ENCODE results near the gene CNIH3. TPM values are rescaled to one million over a fixed set of nuclear protein-coding genes. Genes with fewer than 3 reads are reported as not detected.
"Not testable (repeated sequence)": the region's sequence is repeated elsewhere in the genome, so short reads cannot be mapped to it uniquely, and the experiment has no call there.

Gene CNIH3
- total RNA-seq = 0.99 TPM
- long read RNA-seq, partial matches to known transcripts = 0 of 5 reads
- long read RNA-seq, other reads (novel, unspliced or antisense) = 5 of 5 reads

GRCh38 chr1:224615861-224616755, at the start of gene CNIH3:
Gene CNIH3, plus strand, starts transcription at chr1:224616317. Its CDS starts 858 bp downstream, at chr1:224617175.
- intact Hi-C loops (cut with micrococcal nuclease) = no loop called here
- DNase-seq (no peak), ATAC-seq (no peak)

- DNase-seq; intact Hi-C loops (cut with micrococcal nuclease): not testable (repeated sequence)
Measured at GRCh38 chr1:224566492-224566891, 49.6 kb upstream of the CNIH3 start.

GRCh38 chr1:224569276-224569675, 46.8 kb upstream of the CNIH3 start:
- no peak for DNase-seq
- intact Hi-C loops (cut with micrococcal nuclease) = no loop called here
- no peak for ATAC-seq

More at GRCh38 chr1:224566492-224566891, 49.6 kb upstream of the CNIH3 start:
- not testable (repeated sequence) for ATAC-seq

- DNase-seq; intact Hi-C loops (cut with micrococcal nuclease); ATAC-seq: not testable (repeated sequence)
Measured at GRCh38 chr1:224571975-224572374, 44.1 kb upstream of the CNIH3 start.

GRCh38 chr1:224579526-224579925, 36.6 kb upstream of the CNIH3 start:
- intact Hi-C loops (cut with micrococcal nuclease) = no loop called here

GRCh38 chr1:224580006-224580405, 36.1 kb upstream of the CNIH3 start:
- intact Hi-C loops (cut with micrococcal nuclease) = no loop called here
- ATAC-seq = no peak
- DNase-seq = no peak

More at GRCh38 chr1:224579526-224579925, 36.6 kb upstream of the CNIH3 start:
- DNase-seq (no peak), ATAC-seq (no peak)

- DNase-seq = no peak
- ATAC-seq = no peak
- intact Hi-C loops (cut with micrococcal nuclease) = no loop called here
Measured at GRCh38 chr1:224582041-224582440, 34.1 kb upstream of the CNIH3 start.

- DNase-seq (no peak), ATAC-seq (no peak)
- intact Hi-C loops (cut with micrococcal nuclease) = no loop called here
Measured at GRCh38 chr1:224583774-224584173, 32.3 kb upstream of the CNIH3 start.

GRCh38 chr1:224585051-224585450, 31.1 kb upstream of the CNIH3 start:
- intact Hi-C loops (cut with micrococcal nuclease) = no loop called here
- no peak for ATAC-seq

GRCh38 chr1:224587051-224587450, 29.1 kb upstream of the CNIH3 start:
- intact Hi-C loops (cut with micrococcal nuclease) = no loop called here
- ATAC-seq (no peak), DNase-seq (no peak)

More at GRCh38 chr1:224585051-224585450, 31.1 kb upstream of the CNIH3 start:
- no peak for DNase-seq

- intact Hi-C loops (cut with micrococcal nuclease) = no loop called here
- ATAC-seq (no peak), DNase-seq (no peak)
Measured at GRCh38 chr1:224588515-224588914, 27.6 kb upstream of the CNIH3 start.

- intact Hi-C loops (cut with micrococcal nuclease) = no loop called here
- DNase-seq (no peak), ATAC-seq (no peak)
Measured at GRCh38 chr1:224589006-224589405, 27.1 kb upstream of the CNIH3 start.

GRCh38 chr1:224591326-224591725, 24.8 kb upstream of the CNIH3 start:
- DNase-seq = no peak
- no peak for ATAC-seq
- intact Hi-C loops (cut with micrococcal nuclease) = no loop called here

GRCh38 chr1:224592636-224593582, 23.2 kb upstream of the CNIH3 start:
- intact Hi-C loops (cut with micrococcal nuclease) = no loop called here
- DNase-seq (no peak), ATAC-seq (no peak)

- no peak for DNase-seq
- intact Hi-C loops (cut with micrococcal nuclease) = no loop called here
- ATAC-seq = no peak
Measured at GRCh38 chr1:224594360-224594759, 21.8 kb upstream of the CNIH3 start.

- ATAC-seq (no peak), DNase-seq (no peak)
- intact Hi-C loops (cut with micrococcal nuclease) = no loop called here
Measured at GRCh38 chr1:224594851-224595250, 21.3 kb upstream of the CNIH3 start.

GRCh38 chr1:224605482-224606181, 10.5 kb upstream of the CNIH3 start:
- intact Hi-C loops (cut with micrococcal nuclease) = no loop called here
- ATAC-seq (no peak), DNase-seq (no peak)

GRCh38 chr1:224607188-224608148, 8.6 kb upstream of the CNIH3 start:
- DNase-seq (no peak), ATAC-seq (no peak)
- intact Hi-C loops (cut with micrococcal nuclease) = no loop called here
